22Rv1 (cell line): ENCODE data around the gene MINAR1.

Experiments
- H3K27ac ChIP-seq: fragments of 450-650 bp; 2 replicates; pipeline ENCODE4 v1.5.1; 2017
- CTCF ChIP-seq: fragments of 450-650 bp; IDR thresholded peaks from 2 replicates; pipeline ENCODE4 v1.5.1; 2017; ENCODE audit warnings: mild to moderate bottlenecking
- ZFX ChIP-seq: fragments of 450-650 bp; IDR thresholded peaks from 2 replicates; pipeline ENCODE4 v1.6.1; 2017; ENCODE audit warnings: antibody characterized with exemption, borderline replicate concordance

MINAR1 gene

GRCh38 chr15:79454063-79454462, 21.9 kb downstream of the MINAR1 start:
- H3K27ac ChIP-seq: no peak overlapping the region

GRCh38 chr15:79455361-79455760, 23.2 kb downstream of the MINAR1 start:
- TF ChIP-seq CTCF (no peak), ZFX (no peak)
- no peak overlapping the region for H3K27ac ChIP-seq

More at GRCh38 chr15:79454063-79454462, 21.9 kb downstream of the MINAR1 start:
- TF ChIP-seq ZFX: no peak
- no peak for TF ChIP-seq CTCF

GRCh38 chr15:79455943-79456342, 23.8 kb downstream of the MINAR1 start:
- TF ChIP-seq ZFX (no peak), CTCF (no peak)
- H3K27ac ChIP-seq: no peak overlapping the region

GRCh38 chr15:79458491-79458890, 26.4 kb downstream of the MINAR1 start:
- TF ChIP-seq CTCF: no peak
- no peak for TF ChIP-seq ZFX
- H3K27ac ChIP-seq: no peak overlapping the region

GRCh38 chr15:79459666-79460065, 27.5 kb downstream of the MINAR1 start:
- H3K27ac ChIP-seq: no peak overlapping the region
- TF ChIP-seq ZFX (no peak), CTCF (no peak)

- no peak overlapping the region for H3K27ac ChIP-seq
- TF ChIP-seq ZFX (no peak), CTCF (no peak)
These were observed 31.1 kb downstream of the MINAR1 start for GRCh38 chr15:79463043-79463780.

GRCh38 chr15:79463781-79464270, 31.7 kb downstream of the MINAR1 start:
- no peak overlapping the region for H3K27ac ChIP-seq
- TF ChIP-seq ZFX: no peak
- TF ChIP-seq CTCF: no peak
